ENCODE data around the gene SMG6. TPM values are rescaled to one million over a fixed set of nuclear protein-coding genes. Genes with fewer than 3 reads are reported as not detected.

SMG6 gene
- total and polyA plus RNA-seq, 2 of the 4 experiments (the other 2 are of a cell fraction): 16.3 to 30.3 TPM

- no peak for TF ChIP-seq RAD21 (IDR thresholded peaks at IDR 0.05; ENCODE audit: low read length)
These were observed 278.9 kb downstream of the SMG6 start (continued) for GRCh38 chr17:2024572-2025219.

GRCh38 chr17:2023692-2024571 lies 279.7 kb downstream of the SMG6 start:
- Histone ChIP-seq H4K5ac (ENCODE audit: low read depth, low read length) (no peak overlapping the region), H3K9me3 (ENCODE audit: control insufficient read depth, insufficient read depth, low read length) (no peaks in the 10 kb centered on the region), H3K4ac (ENCODE audit: low read depth, low read length) (no peak overlapping the region), H3K14ac (replicated peaks; ENCODE audit: low read depth, low read length) (no peak overlapping the region), H2BK5ac (ENCODE audit: low read depth, low read length, poor library complexity, severe bottlenecking) (no peak overlapping the region), H3K27me3 (ENCODE audit: control insufficient read depth, insufficient read depth, low read length) (peaks cover 66% of the 10 kb centered on the region), H3K4me1 (ENCODE audit: control insufficient read depth, insufficient read depth, low read length) (peaks cover 1% of the 10 kb centered on the region; the same call in 1 of the 2 replicates), H3K27ac (ENCODE audit: insufficient read depth, low read length) (no peak overlapping the region), H4K8ac (ENCODE audit: low read depth in 2 of 2, low read length in 2 of 2) (no peak overlapping the region), H2BK15ac (ENCODE audit: low read depth, low read length) (no peak overlapping the region), H2AFZ (replicated peaks; ENCODE audit: low read length, poor library complexity) (peak overlapping the region; percentile 70), H4K20me1 (ENCODE audit: insufficient read depth, low read length) (no peaks in the 10 kb centered on the region; the same call in 1 of the 2 replicates), H3K56ac (ENCODE audit: extremely low read depth, insufficient read depth, low read length) (no peak overlapping the region), H3K4me3 (ENCODE audit: insufficient read depth, low read depth, low read length) (peak overlapping the region; percentile 26), H4K91ac (ENCODE audit: insufficient read depth, low read depth, low read length) (no peak overlapping the region), H3K4me2 (ENCODE audit: low read depth, low read length) (peak overlapping the region; percentile 61), H3K18ac (ENCODE audit: low read depth, low read length) (no peak overlapping the region), H3K23ac (ENCODE audit: low read depth, low read length) (no peak overlapping the region), H2BK20ac (ENCODE audit: low read depth, low read length) (no peak overlapping the region), H2AK5ac (ENCODE audit: low read depth, low read length) (no peak overlapping the region), H3K79me1 (ENCODE audit: low read depth in 1 of 2, low read length in 2 of 2) (no peaks in the 10 kb centered on the region), H3K9me1 (ENCODE audit: insufficient read depth, low read length) (no peaks in the 10 kb centered on the region), H3K9ac (ENCODE audit: low read depth, low read length) (no peak overlapping the region), H2BK120ac (ENCODE audit: low read depth, low read length) (no peak overlapping the region), H2AK9ac (replicated peaks; ENCODE audit: low read depth, low read length, poor library complexity) (no peak overlapping the region), H3K36me3 (ENCODE audit: control insufficient read depth, insufficient read depth, low read length) (no peaks in the 10 kb centered on the region)
- WGBS, 2 experiments (ENCODE audit: extremely low coverage in 2 of 2, insufficient read length in 1 of 2): 1% methylated on average over 63 of the region's 85 CpGs; no CpG with 5 or more reads in 1 of the 2 experiments
- ChIA-PET POLR2A (ENCODE audit: unreplicated experiment) (no interaction called here), CTCF (interaction anchor here (2.4 kb wide), 1 partner anchor 115 kb away, joined by 18 read pairs; no protein-coding TSS in a partner anchor)
- BruUV-seq (replicated peaks): no TSS peak
- intact Hi-C loops (cut with micrococcal nuclease): no loop called here
- ATAC-seq (ENCODE audit: low read depth) (0 out of 2 replicates have a peak, but pooled peaks have one; percentile 6), DNase-seq (peak; percentile 41)
- in situ Hi-C loops (cut with MboI; ENCODE audit: low sequenced_read_pairs): no loop called here
- dilution Hi-C loops (cut with HindIII; ENCODE audit: low sequenced_read_pairs, unreplicated experiment): no loop called here
- TF ChIP-seq CEBPB (IDR thresholded peaks at IDR 0.05; ENCODE audit: low read depth, low read length): 0 out of 2 replicates have a peak, but pooled peaks have one; percentile 9
- no peak for TF ChIP-seq SMC3 (IDR thresholded peaks at IDR 0.05; ENCODE audit: low read depth, low read length)
- peak; percentile 50; the same call in 1 of the 2 replicates for TF ChIP-seq RFX5 (IDR thresholded peaks at IDR 0.05; ENCODE audit: low read depth, low read length)
